Measurements from ENCODE around the gene NUMB.

DNA sequence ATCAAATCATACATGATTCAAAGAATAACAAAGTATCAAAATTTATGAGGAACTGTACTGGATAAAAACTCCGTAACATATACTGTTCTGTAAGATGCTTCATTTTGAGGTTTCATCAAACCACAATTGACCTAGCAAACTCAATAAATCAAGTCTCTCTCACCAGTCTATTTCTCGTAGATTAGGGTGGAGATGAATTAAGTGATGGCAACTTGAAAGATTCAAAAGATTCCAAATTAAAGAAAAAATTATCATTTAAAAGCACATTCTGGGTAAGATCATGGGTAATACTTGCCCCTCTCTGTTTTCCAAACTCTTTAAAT, 146.7 kb downstream of the NUMB start:
- no peak for TF ChIP-seq EZH2 (IDR thresholded peaks at IDR 0.05; ENCODE audit: insufficient read depth, poor library complexity, severe bottlenecking)
- TF ChIP-seq EZH2phosphoT487 (IDR thresholded peaks at IDR 0.05; ENCODE audit: insufficient read depth, low read depth), result no peak

Measured in GM23248 (cell line).